Measurements from ENCODE around the gene CCDC149. TPM values are rescaled to one million over a fixed set of nuclear protein-coding genes. Genes with fewer than 3 reads are reported as not detected.
"Not testable (repeated sequence)": the region's sequence is repeated elsewhere in the genome, so short reads cannot be mapped to it uniquely, and the experiment has no call there.

The CCDC149 gene
- total RNA-seq, 1 experiment from 2014 or later, result 0.95 TPM

GRCh38 chr4:24914460-24914859, 1.6 kb upstream of the CCDC149 start:
- BruUV-seq (replicated peaks), result no TSS peak
- intact Hi-C loops (cut with micrococcal nuclease; ENCODE audit: unreplicated experiment), result no loop called here

GRCh38 chr4:24913119-24913485, 260 bp upstream of the CCDC149 start:
- Mint-ChIP-seq H3K27ac (ENCODE audit: unreplicated experiment) (peak overlapping the region; percentile 65), H3K9me3 (ENCODE audit: unreplicated experiment) (peaks cover 13% of the 10 kb centered on the region), H3K27me3 (ENCODE audit: insufficient read depth, unreplicated experiment) (peaks cover 5% of the 10 kb centered on the region), H3K4me3 (ENCODE audit: unreplicated experiment) (peak overlapping the region; percentile 75), H3K4me1 (ENCODE audit: low read depth, unreplicated experiment) (no peaks in the 10 kb centered on the region), H3K36me3 (ENCODE audit: insufficient read depth, unreplicated experiment) (no peaks in the 10 kb centered on the region)
- TF ChIP-seq, protein P1, sequence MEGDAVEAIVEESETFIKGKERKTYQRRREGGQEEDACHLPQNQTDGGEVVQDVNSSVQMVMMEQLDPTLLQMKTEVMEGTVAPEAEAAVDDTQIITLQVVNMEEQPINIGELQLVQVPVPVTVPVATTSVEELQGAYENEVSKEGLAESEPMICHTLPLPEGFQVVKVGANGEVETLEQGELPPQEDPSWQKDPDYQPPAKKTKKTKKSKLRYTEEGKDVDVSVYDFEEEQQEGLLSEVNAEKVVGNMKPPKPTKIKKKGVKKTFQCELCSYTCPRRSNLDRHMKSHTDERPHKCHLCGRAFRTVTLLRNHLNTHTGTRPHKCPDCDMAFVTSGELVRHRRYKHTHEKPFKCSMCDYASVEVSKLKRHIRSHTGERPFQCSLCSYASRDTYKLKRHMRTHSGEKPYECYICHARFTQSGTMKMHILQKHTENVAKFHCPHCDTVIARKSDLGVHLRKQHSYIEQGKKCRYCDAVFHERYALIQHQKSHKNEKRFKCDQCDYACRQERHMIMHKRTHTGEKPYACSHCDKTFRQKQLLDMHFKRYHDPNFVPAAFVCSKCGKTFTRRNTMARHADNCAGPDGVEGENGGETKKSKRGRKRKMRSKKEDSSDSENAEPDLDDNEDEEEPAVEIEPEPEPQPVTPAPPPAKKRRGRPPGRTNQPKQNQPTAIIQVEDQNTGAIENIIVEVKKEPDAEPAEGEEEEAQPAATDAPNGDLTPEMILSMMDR (IDR thresholded peaks at IDR 0.05; ENCODE audit: insufficient read depth in 1 of 2, low read depth in 1 of 2, low read length in 1 of 2, severe bottlenecking in 1 of 2, unreplicated experiment in 1 of 2), result no peak
- Histone ChIP-seq H3K9me3 (0 out of 2 replicates have a peak, but pooled peaks cover 3% of the 10 kb centered on the region), H3K4me1 (no peaks in the 10 kb centered on the region), H3K27me3 (replicated peaks; ENCODE audit: control insufficient read depth, insufficient read depth, low read length) (no peaks in the 10 kb centered on the region), H3K36me3 (ENCODE audit: control insufficient read depth, insufficient read depth, low read length) (no peaks in the 10 kb centered on the region), H3K4me3 (ENCODE audit: low read depth, low read length) (peak overlapping the region; percentile 33)
- intact Hi-C loops (cut with micrococcal nuclease; ENCODE audit: unreplicated experiment), result no loop called here
- ChIA-PET POLR2A (no interaction called here), CTCF (no interaction called here)
- no TSS peak for BruUV-seq (replicated peaks)
- DNase-seq, result no peak

More at GRCh38 chr4:24914460-24914859, 1.6 kb upstream of the CCDC149 start:
- Mint-ChIP-seq H3K4me1 (ENCODE audit: low read depth, unreplicated experiment) (no peaks in the 10 kb centered on the region), H3K36me3 (ENCODE audit: insufficient read depth, unreplicated experiment) (no peaks in the 10 kb centered on the region), H3K4me3 (ENCODE audit: unreplicated experiment) (no peak overlapping the region), H3K9me3 (ENCODE audit: unreplicated experiment) (peaks cover 11% of the 10 kb centered on the region), H3K27me3 (ENCODE audit: insufficient read depth, unreplicated experiment) (peaks cover 5% of the 10 kb centered on the region), H3K27ac (ENCODE audit: unreplicated experiment) (no peak overlapping the region)
- no peak for DNase-seq
- TF ChIP-seq, protein P1 (IDR thresholded peaks at IDR 0.05; ENCODE audit: insufficient read depth in 1 of 2, low read depth in 1 of 2, low read length in 1 of 2, severe bottlenecking in 1 of 2, unreplicated experiment in 1 of 2), result no peak
- H3K27me3 ChIP-seq (replicated peaks; ENCODE audit: control insufficient read depth, insufficient read depth, low read length), result no peaks in the 10 kb centered on the region
- POLR2A ChIA-PET, result no interaction called here
- CTCF ChIA-PET, result no interaction called here
- H3K36me3 ChIP-seq (ENCODE audit: control insufficient read depth, insufficient read depth, low read length), result no peaks in the 10 kb centered on the region
- 0 out of 2 replicates have a peak, but pooled peaks cover 3% of the 10 kb centered on the region for H3K9me3 ChIP-seq
- no peak overlapping the region for H3K4me3 ChIP-seq (ENCODE audit: low read depth, low read length)
- no peaks in the 10 kb centered on the region for H3K4me1 ChIP-seq

GRCh38 chr4:24910499-24910898, 2.3 kb downstream of the CCDC149 start:
- ChIA-PET CTCF (no interaction called here), POLR2A (no interaction called here)
- H3K36me3 ChIP-seq (ENCODE audit: control insufficient read depth, insufficient read depth, low read length), result no peaks in the 10 kb centered on the region
- no TSS peak for BruUV-seq (replicated peaks)
- H3K9me3 ChIP-seq, result 0 out of 2 replicates have a peak, but pooled peaks cover 3% of the 10 kb centered on the region
- H3K27ac Mint-ChIP-seq (ENCODE audit: unreplicated experiment), result no peak overlapping the region
- H3K4me3 Mint-ChIP-seq (ENCODE audit: unreplicated experiment), result no peak overlapping the region
- DNase-seq, result no peak
- TF ChIP-seq, protein P1 (IDR thresholded peaks at IDR 0.05; ENCODE audit: insufficient read depth in 1 of 2, low read depth in 1 of 2, low read length in 1 of 2, severe bottlenecking in 1 of 2, unreplicated experiment in 1 of 2), result no peak
- no peaks in the 10 kb centered on the region for H3K27me3 ChIP-seq (replicated peaks; ENCODE audit: control insufficient read depth, insufficient read depth, low read length)
- H3K4me3 ChIP-seq (ENCODE audit: low read depth, low read length), result no peak overlapping the region
- no peaks in the 10 kb centered on the region for H3K4me1 Mint-ChIP-seq (ENCODE audit: low read depth, unreplicated experiment)
- no peaks in the 10 kb centered on the region for H3K27me3 Mint-ChIP-seq (ENCODE audit: insufficient read depth, unreplicated experiment)
- intact Hi-C loops (cut with micrococcal nuclease; ENCODE audit: unreplicated experiment), result no loop called here
- H3K4me1 ChIP-seq, result no peaks in the 10 kb centered on the region
- no peaks in the 10 kb centered on the region for H3K36me3 Mint-ChIP-seq (ENCODE audit: insufficient read depth, unreplicated experiment)
- peaks cover 13% of the 10 kb centered on the region for H3K9me3 Mint-ChIP-seq (ENCODE audit: unreplicated experiment)

DNA sequence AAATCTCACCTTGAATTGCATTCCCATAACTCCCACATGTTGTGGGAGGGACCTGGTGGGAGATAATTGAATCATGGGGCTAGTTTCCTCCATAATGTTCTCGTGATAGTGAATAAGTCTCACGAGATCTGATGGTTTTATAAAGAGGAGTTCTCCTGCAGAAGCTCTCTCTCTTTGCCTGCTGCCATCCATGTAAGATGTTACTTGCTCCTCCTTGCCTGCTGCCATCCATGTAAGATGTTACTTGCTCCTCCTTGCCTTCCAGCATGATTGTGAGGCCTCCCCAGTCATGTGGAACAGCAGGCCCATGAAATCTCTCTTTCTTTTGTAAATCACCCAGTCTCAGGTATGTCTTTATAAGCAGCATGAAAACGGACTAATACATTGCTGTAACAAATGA, 3.2 kb downstream of the CCDC149 start:
- POLR2A ChIA-PET; H3K4me1 Mint-ChIP-seq (ENCODE audit: low read depth, unreplicated experiment); H3K36me3 ChIP-seq (ENCODE audit: control insufficient read depth, insufficient read depth, low read length); H3K36me3 Mint-ChIP-seq (ENCODE audit: insufficient read depth, unreplicated experiment); H3K4me3 Mint-ChIP-seq (ENCODE audit: unreplicated experiment); CTCF ChIA-PET; H3K27me3 Mint-ChIP-seq (ENCODE audit: insufficient read depth, unreplicated experiment); H3K4me1 ChIP-seq; H3K4me3 ChIP-seq (ENCODE audit: low read depth, low read length); H3K27ac Mint-ChIP-seq (ENCODE audit: unreplicated experiment); intact Hi-C loops (cut with micrococcal nuclease; ENCODE audit: unreplicated experiment); BruUV-seq (replicated peaks); H3K9me3 ChIP-seq; DNase-seq; H3K27me3 ChIP-seq (replicated peaks; ENCODE audit: control insufficient read depth, insufficient read depth, low read length): not testable (repeated sequence)
- peaks cover 13% of the 10 kb centered on the region for H3K9me3 Mint-ChIP-seq (ENCODE audit: unreplicated experiment)
